Karpas-422 (cell line): Measurements from ENCODE around the gene GNG2. TPM values are rescaled to one million over a fixed set of nuclear protein-coding genes. Genes with fewer than 3 reads are reported as not detected.

Source experiments
- DNase-seq: peaks from one replicate; pipeline ENCODE4 v3.0.0-alpha.2; 2015
- H2AFZ ChIP-seq: fragments of 200-600 bp; sonication (generic); 2 replicates; pipeline ENCODE4 v1.6.1; 2014; ENCODE audit warnings: antibody characterized with exemption, low read length, mixed read lengths
- H3K27ac ChIP-seq: fragments of 200-600 bp; sonication (generic); 2 replicates; pipeline ENCODE4 v1.5.1; 2014; ENCODE audit warnings: mild to moderate bottlenecking, low read length, moderate library complexity
- H3K27me3 ChIP-seq: fragments of 200-600 bp; sonication (generic); 2 replicates; pipeline ENCODE4 v1.6.1; 2014; ENCODE audit warnings: low read length, mixed read lengths
- H3K36me3 ChIP-seq: fragments of 200-600 bp; sonication (generic); 2 replicates; pipeline ENCODE4 v1.6.1; 2014; ENCODE audit warnings: low read length, mixed read lengths; ENCODE audit not compliant: insufficient read depth
- H3K4me1 ChIP-seq: fragments of 200-600 bp; sonication (generic); 2 replicates; pipeline ENCODE4 v1.6.1; 2014; ENCODE audit warnings: mild to moderate bottlenecking, low read length, mixed read lengths
- H3K4me2 ChIP-seq: fragments of 200-600 bp; sonication (generic); 2 replicates; pipeline ENCODE4 v1.6.1; 2014; ENCODE audit warnings: low read length, low read depth, mild to moderate bottlenecking; ENCODE audit not compliant: poor library complexity, severe bottlenecking
- H3K4me3 ChIP-seq: fragments of 200-600 bp; sonication (generic); 2 replicates; pipeline ENCODE4 v1.5.1; 2014; ENCODE audit warnings: mild to moderate bottlenecking, antibody characterized with exemption, low read length, mixed read lengths
- H3K79me2 ChIP-seq: fragments of 200-600 bp; sonication (generic); 2 replicates; pipeline ENCODE4 v1.6.1; 2014; ENCODE audit warnings: mild to moderate bottlenecking, low read length, mixed read lengths
- H3K9ac ChIP-seq: fragments of 200-600 bp; sonication (generic); 2 replicates; pipeline ENCODE4 v1.6.0; 2014; ENCODE audit warnings: low read length
- H3K9me2 ChIP-seq: fragments of 200-600 bp; sonication (generic), shearing (Covaris generic); replicated peaks from 2 replicates; pipeline ENCODE4 v1.6.0; 2014; ENCODE audit warnings: mild to moderate bottlenecking, low read length, moderate library complexity; ENCODE audit not compliant: insufficient read depth
- H3K9me3 ChIP-seq: fragments of 300-700, 200-600 bp; sonication (generic); 2 replicates; pipeline ENCODE4 v1.6.1; 2014; ENCODE audit warnings: low read length, mixed read lengths
- H4K20me1 ChIP-seq: fragments of 200-600 bp; sonication (generic); 2 replicates; pipeline ENCODE4 v1.6.1; 2014; ENCODE audit warnings: mild to moderate bottlenecking, antibody characterized with exemption, low read length, low read depth; ENCODE audit not compliant: insufficient read depth
- total RNA-seq: library from RNA; depleted of rRNA; stranded (reverse); fragments of >200 nt; shearing (Covaris generic); gene quantifications from 2 replicates; pipeline ENCODE4 v1.2.3, GENCODE V29; 2014; ENCODE audit warnings: low replicate concordance

The GNG2 gene
- total RNA-seq, 1 experiment from 2014 or later, result 351 TPM

DNA sequence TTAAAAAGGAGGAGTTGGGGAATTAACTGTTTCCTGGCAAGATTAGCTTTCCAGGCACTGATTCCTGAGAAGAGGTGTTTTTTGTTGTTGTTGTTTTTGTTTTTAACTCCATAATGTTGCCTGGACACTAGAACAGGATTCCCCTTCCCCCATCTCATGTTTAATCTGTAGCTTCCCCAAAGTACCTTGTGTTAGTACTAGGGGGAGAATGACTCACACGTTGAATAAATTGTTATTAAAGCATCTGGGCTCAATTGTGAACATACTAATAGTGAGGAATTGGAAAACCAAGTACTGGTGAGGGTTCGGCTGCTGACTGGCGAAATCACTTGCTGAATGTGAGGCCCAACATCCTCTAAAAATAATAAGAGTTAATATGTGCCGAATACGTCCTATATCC, 1.3 kb upstream of the GNG2 start:
- 0 out of 2 replicates have a peak overlapping the region, but pooled peaks have one; percentile 23 for H3K9ac ChIP-seq
- peaks cover 36% of the 10 kb centered on the region for H3K79me2 ChIP-seq
- H4K20me1 ChIP-seq, result peaks cover 9% of the 10 kb centered on the region; the same call in 1 of the 2 replicates
- H3K4me2 ChIP-seq, result peak overlapping the region; percentile 80
- H2AFZ ChIP-seq, result no peak overlapping the region
- H3K9me3 ChIP-seq, result no peaks in the 10 kb centered on the region
- H3K27ac ChIP-seq, result peak overlapping the region; percentile 94
- peak; percentile 63 for DNase-seq
- peaks cover 64% of the 10 kb centered on the region for H3K4me1 ChIP-seq
- H3K4me3 ChIP-seq, result peak overlapping the region; percentile 84
- H3K9me2 ChIP-seq, result no peaks in the 10 kb centered on the region
- H3K36me3 ChIP-seq, result peaks cover 11% of the 10 kb centered on the region; the same call in 1 of the 2 replicates
- no peaks in the 10 kb centered on the region for H3K27me3 ChIP-seq

DNA sequence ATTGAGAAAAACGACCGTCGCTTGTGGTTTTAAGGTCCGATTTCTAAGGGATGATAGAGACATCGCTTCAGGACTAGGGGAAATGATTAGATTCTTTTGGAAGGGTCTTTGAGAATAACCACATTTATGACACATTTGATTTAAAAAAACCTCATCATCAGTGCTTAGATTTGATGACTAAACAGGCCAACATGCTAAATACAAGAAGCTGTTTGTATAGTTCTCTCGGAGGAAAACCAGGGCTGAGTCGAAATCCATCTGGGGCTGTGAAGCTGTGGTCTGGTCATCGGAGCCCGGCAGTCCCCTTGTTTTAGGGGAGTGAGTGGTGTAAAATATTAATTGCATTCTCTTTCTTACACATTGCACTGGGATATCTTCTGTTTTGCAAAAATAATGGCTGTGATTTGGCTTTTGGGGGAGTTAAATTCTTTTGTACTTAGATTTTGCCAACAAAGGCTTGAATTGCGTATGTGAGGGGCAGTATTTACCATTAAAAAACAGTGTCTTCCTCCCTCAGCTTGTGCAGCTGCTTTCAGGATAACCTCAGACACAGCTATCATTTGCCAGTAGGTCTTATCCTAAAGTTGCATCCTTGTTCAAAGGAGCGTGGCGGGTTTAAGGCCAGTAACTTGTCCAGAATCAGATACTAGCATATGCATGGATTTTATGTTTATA, 550 bp downstream of the GNG2 start:
- H3K9me3 ChIP-seq, result no peaks in the 10 kb centered on the region
- DNase-seq, result peak; percentile 63
- peaks cover 81% of the 10 kb centered on the region for H3K4me1 ChIP-seq

DNA sequence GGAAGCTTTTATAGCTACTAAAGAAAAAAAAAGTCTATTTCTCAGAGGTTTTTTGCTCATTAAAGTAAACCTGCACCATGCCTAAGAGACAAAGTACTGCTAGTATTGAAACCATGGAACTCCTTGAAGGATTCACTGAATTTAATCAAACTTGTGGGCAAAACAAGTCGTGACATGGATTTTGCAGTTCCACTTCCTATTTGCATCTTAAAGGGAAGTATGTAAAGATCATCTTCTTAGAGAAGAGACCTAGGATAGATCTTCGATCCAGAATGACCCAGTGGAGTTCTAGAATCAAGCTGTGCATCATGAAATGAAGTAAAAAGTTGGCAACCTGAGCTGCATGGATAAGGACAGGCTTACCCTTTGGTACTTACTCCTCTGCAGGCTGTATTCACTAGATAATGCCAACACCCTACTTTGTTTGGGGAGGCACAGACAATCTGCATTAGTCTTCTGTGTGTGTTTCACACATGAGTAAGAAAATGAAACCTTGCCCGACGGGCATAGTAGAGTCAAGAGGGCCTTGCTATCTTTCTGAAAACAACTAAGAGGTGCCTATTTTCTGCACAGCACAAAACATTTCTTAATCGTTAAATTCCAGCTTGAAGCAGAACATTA, 1.9 kb downstream of the GNG2 start:
- Histone ChIP-seq H3K27me3 (no peaks in the 10 kb centered on the region), H3K79me2 (peaks cover 68% of the 10 kb centered on the region), H2AFZ (no peak overlapping the region), H3K36me3 (peaks cover 11% of the 10 kb centered on the region; the same call in 1 of the 2 replicates), H3K4me1 (peaks cover 87% of the 10 kb centered on the region), H3K9ac (peak overlapping the region; percentile 87), H3K9me3 (no peaks in the 10 kb centered on the region), H3K9me2 (no peaks in the 10 kb centered on the region), H3K4me3 (peak overlapping the region; percentile 84), H3K27ac (peak overlapping the region; percentile 94), H3K4me2 (peak overlapping the region; percentile 80), H4K20me1 (peaks cover 28% of the 10 kb centered on the region; the same call in 1 of the 2 replicates)
- DNase-seq, result peak; percentile 79

More for the DNA sequence above, 550 bp downstream of the GNG2 start:
- peak overlapping the region; percentile 87 for H3K9ac ChIP-seq
- H3K9me2 ChIP-seq, result no peaks in the 10 kb centered on the region
- H3K27ac ChIP-seq, result peak overlapping the region; percentile 94
- H2AFZ ChIP-seq, result no peak overlapping the region
- peaks cover 54% of the 10 kb centered on the region for H3K79me2 ChIP-seq
- peaks cover 21% of the 10 kb centered on the region; the same call in 1 of the 2 replicates for H4K20me1 ChIP-seq
- H3K4me2 ChIP-seq, result peak overlapping the region; percentile 80
- H3K4me3 ChIP-seq, result peak overlapping the region; percentile 84
- H3K36me3 ChIP-seq, result peaks cover 11% of the 10 kb centered on the region; the same call in 1 of the 2 replicates
- no peaks in the 10 kb centered on the region for H3K27me3 ChIP-seq

DNA sequence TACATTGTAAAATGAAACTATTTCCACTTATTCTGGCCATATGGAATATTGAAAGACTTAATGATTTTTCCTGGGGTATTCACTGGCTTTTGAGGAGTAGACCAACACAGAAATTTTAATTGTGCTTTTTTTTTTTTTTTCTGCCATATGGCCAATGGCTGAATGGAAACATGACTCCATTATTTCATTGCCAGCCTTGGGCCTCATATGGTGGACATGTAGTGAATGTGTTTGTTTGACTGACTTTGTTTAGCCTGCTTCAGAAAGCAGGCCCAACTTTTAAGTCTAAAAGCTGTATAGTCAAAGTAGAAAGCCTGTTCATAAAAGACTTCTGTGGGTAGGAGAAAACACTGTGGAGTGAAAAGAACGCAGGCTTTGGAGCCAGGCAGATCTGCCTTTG, 2.4 kb downstream of the GNG2 start:
- Histone ChIP-seq H3K27ac (peak overlapping the region; percentile 94), H3K9ac (peak overlapping the region; percentile 87), H4K20me1 (peaks cover 34% of the 10 kb centered on the region; the same call in 1 of the 2 replicates), H3K4me3 (peak overlapping the region; percentile 84), H3K27me3 (no peaks in the 10 kb centered on the region), H3K9me2 (no peaks in the 10 kb centered on the region), H3K36me3 (peaks cover 11% of the 10 kb centered on the region; the same call in 1 of the 2 replicates), H3K4me1 (peaks cover 87% of the 10 kb centered on the region), H3K79me2 (peaks cover 73% of the 10 kb centered on the region), H3K9me3 (no peaks in the 10 kb centered on the region), H2AFZ (no peak overlapping the region), H3K4me2 (peak overlapping the region; percentile 80)
- DNase-seq, result peak; percentile 56

DNA sequence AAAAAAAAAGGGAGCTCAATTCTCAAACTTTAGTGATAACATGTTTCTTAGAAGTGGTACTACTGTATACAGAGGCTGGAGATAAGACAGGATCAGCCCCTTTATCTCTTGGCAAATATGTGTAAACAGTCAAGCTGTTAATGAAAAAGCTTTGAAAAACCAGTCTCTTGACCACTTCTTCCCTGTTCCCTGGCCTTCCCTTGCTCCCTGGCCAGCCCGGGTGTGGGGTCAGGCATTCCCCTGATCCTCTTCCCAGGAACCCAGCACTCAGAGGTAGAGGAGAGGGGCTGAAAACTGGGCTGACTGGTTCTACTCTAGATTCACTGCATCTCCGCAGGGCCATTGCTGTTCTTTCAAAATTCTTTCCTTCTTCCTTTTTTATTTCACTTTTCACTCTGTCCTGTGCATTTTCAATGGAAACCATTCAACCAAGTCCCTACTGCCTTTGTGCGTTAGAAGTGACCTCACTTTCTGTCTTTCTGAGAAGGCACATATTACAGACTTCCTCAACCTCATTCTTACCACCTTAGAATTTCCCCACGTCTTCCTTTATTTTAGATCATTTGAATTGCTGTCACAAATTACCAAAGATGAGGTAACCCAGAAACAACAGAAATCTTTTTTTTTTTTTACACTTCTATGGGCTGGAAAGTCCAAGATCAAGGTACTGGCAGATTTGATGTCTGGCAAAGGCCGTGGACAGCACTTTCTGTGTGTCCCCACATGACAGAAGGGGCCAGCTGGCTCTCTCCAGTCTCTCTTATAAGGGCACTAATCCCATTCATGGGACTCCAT, 5.7 kb downstream of the GNG2 start:
- Histone ChIP-seq H2AFZ (no peak overlapping the region), H3K79me2 (peaks cover 100% of the 10 kb centered on the region), H3K4me2 (peak overlapping the region; percentile 80)

DNA sequence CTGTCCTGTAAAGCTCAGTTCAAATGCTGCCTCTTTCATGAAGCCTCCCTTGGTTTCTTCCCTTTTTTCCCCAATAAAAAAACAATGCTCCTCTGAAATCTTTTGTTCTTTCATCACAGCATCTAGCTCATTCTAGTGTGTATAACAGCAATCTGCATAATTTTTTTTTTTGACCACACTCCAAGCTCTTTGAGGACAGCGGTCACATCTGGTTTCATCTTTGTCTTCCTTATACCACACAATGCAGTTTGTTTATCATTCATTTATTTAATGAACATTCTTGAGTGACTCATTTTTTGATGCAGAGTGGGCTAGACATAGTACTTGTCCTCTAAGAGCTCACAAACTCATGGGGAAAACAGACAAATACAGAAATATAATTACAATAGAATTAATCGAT, 7.3 kb downstream of the GNG2 start:
- peaks cover 7% of the 10 kb centered on the region; the same call in 1 of the 2 replicates for H3K36me3 ChIP-seq
- H3K27ac ChIP-seq, result peak overlapping the region; percentile 94
- H3K79me2 ChIP-seq, result peaks cover 100% of the 10 kb centered on the region
- no peaks in the 10 kb centered on the region for H3K9me2 ChIP-seq
- H3K4me1 ChIP-seq, result peaks cover 99% of the 10 kb centered on the region
- peaks cover 36% of the 10 kb centered on the region; the same call in 1 of the 2 replicates for H4K20me1 ChIP-seq
- H3K9ac ChIP-seq, result peak overlapping the region; percentile 41; the same call in 1 of the 2 replicates
- DNase-seq, result no peak
- H3K4me3 ChIP-seq, result peak overlapping the region; percentile 30; the same call in 1 of the 2 replicates
- peak overlapping the region; percentile 80 for H3K4me2 ChIP-seq
- no peaks in the 10 kb centered on the region for H3K27me3 ChIP-seq
- no peaks in the 10 kb centered on the region for H3K9me3 ChIP-seq
- H2AFZ ChIP-seq, result no peak overlapping the region

More for the DNA sequence above, 5.7 kb downstream of the GNG2 start:
- Histone ChIP-seq H3K9me3 (no peaks in the 10 kb centered on the region), H3K4me3 (peak overlapping the region; percentile 30), H3K4me1 (peaks cover 94% of the 10 kb centered on the region), H3K36me3 (peaks cover 11% of the 10 kb centered on the region; the same call in 1 of the 2 replicates), H3K27ac (peak overlapping the region; percentile 94), H4K20me1 (peaks cover 37% of the 10 kb centered on the region; the same call in 1 of the 2 replicates), H3K9me2 (no peaks in the 10 kb centered on the region), H3K9ac (peak overlapping the region; percentile 41), H3K27me3 (no peaks in the 10 kb centered on the region)
- DNase-seq, result peak; percentile 60

DNA sequence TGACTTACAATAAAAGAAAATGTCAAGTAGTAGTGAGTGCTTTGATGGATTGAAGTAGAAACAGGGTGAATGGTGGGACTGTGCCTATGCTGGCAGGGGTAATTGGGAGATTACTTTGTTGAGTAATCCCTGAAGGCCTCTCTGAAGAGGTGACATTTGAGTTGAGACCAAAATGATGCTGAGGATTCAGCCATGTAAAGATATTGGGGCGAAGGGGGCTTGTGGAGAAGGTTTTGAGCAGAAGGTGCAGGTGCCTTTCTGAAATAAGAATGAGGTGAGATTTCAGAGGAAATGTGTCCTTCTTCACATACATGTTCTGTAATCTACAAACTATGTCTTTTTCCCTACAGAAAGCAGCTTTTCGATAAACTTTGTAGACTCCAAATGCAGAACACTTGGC, 8.0 kb downstream of the GNG2 start:
- Histone ChIP-seq H3K4me3 (peak overlapping the region; percentile 30; the same call in 1 of the 2 replicates), H3K27ac (peak overlapping the region; percentile 94), H3K9me2 (no peaks in the 10 kb centered on the region), H3K27me3 (no peaks in the 10 kb centered on the region), H3K79me2 (peaks cover 100% of the 10 kb centered on the region), H3K9ac (peak overlapping the region; percentile 41), H3K9me3 (no peaks in the 10 kb centered on the region), H3K4me2 (peak overlapping the region; percentile 80), H3K4me1 (peaks cover 99% of the 10 kb centered on the region), H2AFZ (no peak overlapping the region), H4K20me1 (peaks cover 37% of the 10 kb centered on the region; the same call in 1 of the 2 replicates), H3K36me3 (peaks cover 6% of the 10 kb centered on the region; the same call in 1 of the 2 replicates)
- peak; percentile 53 for DNase-seq
